Activated CD4-positive, alpha-beta memory T cell treated with anti-CD3 and anti-CD28 coated beads, Interleukin-2, amount 10 ng/mL, durations not matched to agents 7 days and 5 days (primary cell): ENCODE measurements around the gene DENND11. TPM values are rescaled to one million over a fixed set of nuclear protein-coding genes. Genes with fewer than 3 reads are reported as not detected.
"Not testable (repeated sequence)": the region's sequence is repeated elsewhere in the genome, so short reads cannot be mapped to it uniquely, and the experiment has no call there.

Source experiments
- CTCF ChIA-PET: fragments of 350-600 bp; sonication (Branson Sonifier 250); formaldehyde crosslinking; loops from one replicate; lab custom pipeline; 2021; ENCODE audit warnings: antibody characterized with exemption, inconsistent platforms; lab: Charles Lee
- POLR2A ChIA-PET: fragments of 350-600 bp; sonication (Branson Sonifier 250); formaldehyde crosslinking; loops from one replicate; lab custom pipeline; 2021; ENCODE audit warnings: antibody characterized with exemption; lab: Charles Lee
- DNase-seq: peaks from one replicate; pipeline ENCODE4 v3.0.0-alpha.2; 2020
- H3K27ac Mint-ChIP-seq: one replicate; pipeline ENCODE4 v1.8.0; 2021; ENCODE audit warnings: mild to moderate bottlenecking, mixed read lengths
- H3K27me3 Mint-ChIP-seq: one replicate; pipeline ENCODE4 v1.8.0; 2021; ENCODE audit warnings: mixed read lengths
- H3K36me3 Mint-ChIP-seq: one replicate; pipeline ENCODE4 v1.8.0; 2021; ENCODE audit warnings: low read depth, mixed read lengths
- H3K4me1 Mint-ChIP-seq: one replicate; pipeline ENCODE4 v1.8.0; 2021; ENCODE audit warnings: mixed read lengths
- H3K4me3 Mint-ChIP-seq: one replicate; pipeline ENCODE4 v1.8.0; 2021; ENCODE audit warnings: mild to moderate bottlenecking, mixed read lengths
- H3K9me3 Mint-ChIP-seq: one replicate; pipeline ENCODE4 v1.8.0; 2021; ENCODE audit warnings: mixed read lengths
- total RNA-seq, 2 experiments: library from RNA; stranded (reverse); gene quantifications; one replicate each; pipeline ENCODE4 v1.2.3, GENCODE V29; 2021

Gene DENND11
- total RNA-seq, 2 experiments from 2014 or later, result 24.5 to 24.9 TPM

DNA sequence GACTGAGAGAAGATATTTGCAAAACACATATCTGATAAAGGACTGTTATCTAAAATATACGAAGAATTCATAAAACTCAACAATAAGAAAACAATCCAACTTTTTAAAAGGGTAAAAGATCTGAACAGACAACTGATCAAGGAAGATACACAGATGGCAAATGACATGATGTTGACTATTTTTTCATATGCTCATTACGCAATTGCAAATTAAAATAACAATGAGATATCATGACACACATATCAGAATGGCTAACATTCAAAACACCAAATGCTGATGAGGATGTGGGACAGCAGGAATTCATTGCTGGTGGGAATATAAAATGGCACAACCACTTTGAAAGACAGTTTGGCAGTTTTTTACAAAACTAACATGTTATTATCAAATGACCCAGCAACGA lies 8.9 kb downstream of the DENND11 start:
- Mint-ChIP-seq H3K36me3 (no peaks in the 10 kb centered on the region), H3K27me3 (no peaks in the 10 kb centered on the region), H3K9me3 (no peaks in the 10 kb centered on the region), H3K4me1 (peaks cover 3% of the 10 kb centered on the region), H3K4me3 (no peak overlapping the region), H3K27ac (no peak overlapping the region)
- ChIA-PET POLR2A (interaction anchor here (1.4 kb wide), 1 partner anchor 9 kb away, joined by 3 read pairs; the partner anchor contains the start of gene DENND11), CTCF (no interaction called here)
- DNase-seq, result no peak

DNA sequence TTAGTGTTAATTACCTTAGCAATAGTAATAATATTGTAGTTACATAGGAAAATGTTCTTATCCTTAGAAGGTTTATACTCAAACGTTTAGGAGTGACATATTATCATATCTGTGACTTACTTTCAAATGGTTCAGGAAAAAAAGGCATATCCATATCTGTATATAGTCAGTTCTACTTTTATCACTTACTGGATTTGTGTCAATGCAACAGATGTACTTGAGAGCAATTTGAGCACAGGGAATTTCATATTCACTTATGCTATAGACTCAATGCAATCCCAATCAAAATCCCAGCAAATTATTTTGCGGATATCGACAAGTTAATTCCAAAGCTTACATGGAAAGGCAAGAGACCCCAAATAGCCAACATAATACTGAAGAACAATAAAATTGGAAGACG lies 10.0 kb downstream of the DENND11 start:
- Mint-ChIP-seq H3K4me3 (no peak overlapping the region), H3K36me3 (peaks cover 3% of the 10 kb centered on the region), H3K27me3 (no peaks in the 10 kb centered on the region), H3K4me1 (peaks cover 3% of the 10 kb centered on the region), H3K9me3 (no peaks in the 10 kb centered on the region), H3K27ac (no peak overlapping the region)
- POLR2A ChIA-PET, result no interaction called here
- DNase-seq, result no peak
- CTCF ChIA-PET, result no interaction called here

DNA sequence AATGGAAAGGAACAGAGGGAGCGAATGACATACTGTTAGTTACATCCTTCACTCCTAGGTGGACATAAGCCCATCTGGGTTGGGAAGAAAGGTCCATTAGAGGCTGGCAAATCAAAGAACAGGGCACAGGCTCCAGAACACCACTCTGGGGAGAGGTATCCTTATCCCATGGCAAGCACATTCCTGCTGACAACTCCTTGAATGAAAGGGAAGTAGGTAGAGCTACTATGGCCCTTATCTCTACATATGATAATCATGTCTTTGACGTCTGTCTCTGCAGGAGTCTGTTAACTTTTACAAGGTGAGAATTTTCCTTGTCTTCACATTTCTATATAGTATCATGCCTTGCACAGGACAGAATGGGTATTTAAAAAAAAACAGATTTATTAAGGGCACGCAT lies 10.4 kb downstream of the DENND11 start:
- Mint-ChIP-seq H3K27ac (no peak overlapping the region), H3K9me3 (no peaks in the 10 kb centered on the region), H3K4me1 (peaks cover 6% of the 10 kb centered on the region), H3K36me3 (peaks cover 5% of the 10 kb centered on the region), H3K4me3 (no peak overlapping the region), H3K27me3 (no peaks in the 10 kb centered on the region)
- POLR2A ChIA-PET, result interaction anchor here (2.4 kb wide), 1 partner anchor 10 kb away, joined by 9 read pairs; the partner anchor contains the start of gene DENND11
- CTCF ChIA-PET, result no interaction called here
- no peak for DNase-seq

DNA sequence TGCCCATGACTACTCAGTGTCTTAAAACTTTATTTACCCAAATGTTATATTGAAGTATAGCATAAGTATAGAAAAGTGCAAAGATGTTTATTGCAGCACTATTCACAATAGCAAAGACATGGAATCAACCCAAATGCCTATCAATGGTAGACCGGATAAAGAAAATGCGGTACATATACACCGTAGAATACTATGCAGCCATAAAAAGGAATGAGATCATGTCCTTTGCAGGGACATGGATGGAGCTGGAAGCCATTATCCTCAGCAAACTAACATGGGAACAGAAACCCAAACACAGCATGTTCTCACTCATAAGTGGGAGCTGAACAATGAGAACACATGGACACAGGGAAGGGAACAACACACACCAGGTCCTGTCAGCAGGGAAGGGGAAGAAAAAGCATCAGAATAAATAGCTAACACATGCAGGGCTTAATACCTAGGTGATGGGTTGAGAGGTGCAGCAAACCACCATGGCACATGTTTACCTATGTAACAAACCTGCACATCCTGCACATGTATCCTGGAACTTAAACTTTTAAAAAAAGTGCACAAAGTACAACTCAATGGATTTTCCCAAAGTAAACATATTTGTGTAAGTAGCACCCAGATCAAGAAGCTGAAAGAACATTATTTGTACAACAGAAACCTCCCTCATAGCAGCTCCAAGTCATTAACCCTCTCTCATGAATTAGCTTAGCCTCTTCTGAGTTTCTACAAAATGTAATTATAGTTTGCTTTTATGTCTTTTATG lies 12.7 kb downstream of the DENND11 start:
- H3K27ac Mint-ChIP-seq, H3K4me3 Mint-ChIP-seq, DNase-seq, H3K27me3 Mint-ChIP-seq, H3K9me3 Mint-ChIP-seq: not testable (repeated sequence)
- ChIA-PET POLR2A (interaction anchor here (2.4 kb wide), 1 partner anchor 12 kb away, joined by 9 read pairs; the partner anchor contains the start of gene DENND11), CTCF (interaction anchor here (0.7 to 1.3 kb wide), 2 partner anchors 11 to 12 kb away, joined by 3 read pairs; no protein-coding TSS in a partner anchor)
- H3K36me3 Mint-ChIP-seq, result peaks cover 15% of the 10 kb centered on the region
- peaks cover 14% of the 10 kb centered on the region for H3K4me1 Mint-ChIP-seq

DNA sequence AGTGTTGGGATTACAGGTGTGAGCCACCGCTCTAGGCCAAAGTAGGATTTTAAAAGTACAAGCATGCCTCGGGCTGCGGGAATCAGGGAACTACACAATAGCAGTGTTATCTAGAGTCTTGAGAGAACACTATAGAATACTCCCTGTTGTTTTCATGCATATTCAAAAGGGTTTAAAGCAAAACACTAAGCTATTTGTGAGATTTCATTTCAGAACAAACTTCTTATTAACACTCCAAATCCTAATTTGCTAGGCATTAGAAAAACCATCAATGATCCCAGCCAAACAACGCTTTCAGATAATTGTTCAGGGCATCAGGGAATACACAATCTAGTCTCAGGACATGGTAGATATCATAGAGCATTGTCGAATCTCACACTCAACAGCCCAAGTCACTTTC lies 13.9 kb downstream of the DENND11 start:
- Mint-ChIP-seq H3K4me3 (no peak overlapping the region), H3K36me3 (peaks cover 17% of the 10 kb centered on the region), H3K27ac (no peak overlapping the region), H3K27me3 (no peaks in the 10 kb centered on the region), H3K9me3 (no peaks in the 10 kb centered on the region), H3K4me1 (peaks cover 14% of the 10 kb centered on the region)
- CTCF ChIA-PET, result interaction anchor here (0.7 to 1.3 kb wide), 2 partner anchors 13 to 931 kb away, joined by 3 to 5 read pairs; no protein-coding TSS in a partner anchor
- no peak for DNase-seq
- POLR2A ChIA-PET, result interaction anchor here (1.2 kb wide), 1 partner anchor 13 kb away, joined by 4 read pairs; the partner anchor contains the start of gene DENND11

DNA sequence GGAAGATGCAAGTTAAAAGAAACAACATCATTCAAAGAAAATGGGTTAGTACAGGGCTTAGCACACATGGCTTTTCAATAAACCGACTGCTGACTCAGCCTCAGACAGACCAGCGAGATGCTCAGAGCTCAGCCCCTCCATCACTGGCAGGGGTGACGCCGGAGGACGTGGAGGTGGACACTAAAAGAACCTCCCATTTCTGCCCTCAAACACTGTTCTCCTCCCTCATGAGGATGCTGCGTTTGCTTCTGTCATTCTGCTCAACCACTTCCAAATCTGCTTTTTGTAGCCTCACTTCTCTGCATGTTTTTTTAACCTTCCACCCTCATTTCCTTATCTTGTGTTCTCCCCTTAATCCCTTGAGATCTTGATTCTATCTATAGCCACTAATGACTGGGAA lies 15.3 kb downstream of the DENND11 start:
- Mint-ChIP-seq H3K9me3 (no peaks in the 10 kb centered on the region), H3K27me3 (no peaks in the 10 kb centered on the region), H3K4me3 (no peak overlapping the region), H3K4me1 (peaks cover 14% of the 10 kb centered on the region), H3K27ac (no peak overlapping the region), H3K36me3 (peaks cover 27% of the 10 kb centered on the region)
- POLR2A ChIA-PET, result no interaction called here
- no peak for DNase-seq
- CTCF ChIA-PET, result interaction anchor here (1.0 kb wide), 1 partner anchor 12 kb away, joined by 3 read pairs; no protein-coding TSS in a partner anchor

DNA sequence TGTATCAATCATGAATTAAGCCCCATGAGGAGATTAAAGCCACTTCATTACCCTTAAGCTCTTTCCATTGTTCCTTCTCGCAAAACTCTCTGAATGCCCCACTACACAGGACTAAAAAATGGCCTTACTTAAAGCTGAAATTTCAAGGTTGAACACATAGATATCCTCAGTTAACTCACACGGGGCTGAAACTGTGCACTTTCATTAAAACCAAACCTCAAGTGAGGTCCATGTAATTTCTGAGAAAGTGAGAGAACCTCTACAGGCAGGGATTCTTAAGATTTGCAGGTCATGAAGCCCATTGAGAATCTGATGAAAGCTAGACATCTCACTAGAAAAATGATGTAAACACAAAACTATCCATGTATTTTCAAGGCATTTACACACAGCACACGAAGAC lies 15.9 kb downstream of the DENND11 start:
- Mint-ChIP-seq H3K36me3 (peaks cover 33% of the 10 kb centered on the region), H3K27me3 (no peaks in the 10 kb centered on the region), H3K27ac (no peak overlapping the region), H3K9me3 (no peaks in the 10 kb centered on the region), H3K4me3 (no peak overlapping the region), H3K4me1 (peaks cover 14% of the 10 kb centered on the region)
- no peak for DNase-seq
- CTCF ChIA-PET, result interaction anchor here (1.0 to 1.1 kb wide), 2 partner anchors 12 to 52 kb away, joined by 3 read pairs; partner anchors contain the start of gene SSBP1
- POLR2A ChIA-PET, result no interaction called here

DNA sequence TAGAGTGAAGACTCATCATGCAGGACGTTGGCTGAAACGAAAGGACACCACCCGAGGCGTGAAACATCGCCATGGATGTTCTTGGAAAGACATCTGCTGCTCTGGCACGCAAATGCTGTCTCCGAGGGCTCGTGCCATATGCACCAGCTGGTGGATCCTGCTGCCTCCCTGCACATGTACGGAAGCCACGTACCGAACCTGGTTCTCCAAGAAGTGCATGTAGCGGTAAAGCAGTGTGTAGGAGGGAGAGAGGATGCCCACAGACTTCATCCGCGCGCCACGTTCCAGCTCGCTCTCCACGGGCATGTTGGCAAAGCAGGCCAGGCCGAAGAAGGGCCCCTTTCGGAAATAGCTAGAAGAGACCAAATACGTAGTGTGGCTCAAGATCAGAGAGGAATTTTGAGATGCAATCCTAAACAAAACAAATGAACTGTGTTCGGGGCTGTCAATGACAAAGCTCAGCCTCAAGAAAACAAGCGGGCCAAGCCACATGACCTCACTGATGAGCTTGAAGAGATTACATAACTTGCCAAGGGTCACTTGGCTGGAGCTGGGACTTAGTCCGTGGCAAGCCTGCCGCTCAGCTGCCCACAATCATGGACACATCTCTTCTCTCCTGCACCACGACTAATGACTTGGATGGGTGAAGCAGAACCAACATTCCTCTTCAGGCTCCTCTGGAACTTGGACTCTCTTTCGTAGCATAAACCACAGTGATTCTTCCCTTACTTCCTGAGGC lies 16.5 kb downstream of the DENND11 start:
- ChIA-PET CTCF (interaction anchor here (1.0 to 1.1 kb wide), 2 partner anchors 13 to 52 kb away, joined by 3 read pairs; partner anchors contain the start of gene SSBP1), POLR2A (no interaction called here)
- Mint-ChIP-seq H3K4me3 (no peak overlapping the region), H3K36me3 (peaks cover 39% of the 10 kb centered on the region), H3K27ac (no peak overlapping the region), H3K4me1 (peaks cover 17% of the 10 kb centered on the region), H3K9me3 (no peaks in the 10 kb centered on the region), H3K27me3 (no peaks in the 10 kb centered on the region)
- no peak for DNase-seq

DNA sequence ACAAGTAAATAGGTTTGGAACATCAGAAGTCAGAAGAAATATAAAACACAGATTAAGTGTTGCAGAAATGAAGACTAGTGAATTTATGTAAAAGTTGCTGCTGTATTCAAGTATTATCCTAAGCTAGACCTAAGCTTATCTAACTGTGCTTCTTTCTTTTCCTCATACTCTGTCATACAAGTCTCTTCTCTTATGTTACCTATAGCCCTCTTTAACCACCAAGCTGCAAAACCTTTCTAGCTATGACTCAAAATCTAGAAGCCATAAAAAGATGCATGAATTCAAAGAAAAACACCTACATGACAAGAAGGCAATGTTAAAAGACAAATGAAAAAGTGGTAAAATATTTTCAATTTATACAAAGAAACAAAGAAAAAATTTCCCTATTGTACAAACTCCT lies 23.0 kb downstream of the DENND11 start:
- Mint-ChIP-seq H3K27ac (peak overlapping the region; percentile 59), H3K9me3 (no peaks in the 10 kb centered on the region), H3K4me1 (peaks cover 48% of the 10 kb centered on the region), H3K27me3 (no peaks in the 10 kb centered on the region), H3K36me3 (peaks cover 31% of the 10 kb centered on the region), H3K4me3 (no peak overlapping the region)
- CTCF ChIA-PET, result interaction anchor here (0.6 to 1.5 kb wide), 3 partner anchors 11 to 251 kb away, joined by 3 to 7 read pairs (median 3); no protein-coding TSS in a partner anchor
- no peak for DNase-seq
- POLR2A ChIA-PET, result interaction anchor here (1.0 to 1.7 kb wide), 5 partner anchors 19 to 121 kb away, joined by 3 to 8 read pairs (median 4); partner anchors contain the start of genes DENND11 and SSBP1

DNA sequence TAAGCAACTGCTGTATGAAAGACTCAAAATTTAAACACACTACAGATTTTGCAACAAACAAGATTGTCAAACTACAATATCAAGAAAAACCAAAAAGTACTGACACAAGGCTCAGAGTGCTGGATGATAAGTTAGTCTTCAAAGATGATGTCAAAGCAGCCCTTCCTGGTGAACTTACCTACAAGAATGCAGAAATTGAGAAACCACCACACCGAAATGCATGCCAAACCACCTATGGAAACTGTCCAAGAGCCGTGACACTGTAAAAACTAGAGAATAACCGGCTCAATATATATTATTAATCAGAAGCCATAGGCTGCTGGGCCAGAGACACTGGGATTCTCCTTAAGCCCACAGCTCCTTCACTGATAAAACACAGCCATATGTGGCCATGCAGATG lies 25.3 kb downstream of the DENND11 start:
- no peak overlapping the region for H3K4me3 Mint-ChIP-seq
- peaks cover 48% of the 10 kb centered on the region for H3K4me1 Mint-ChIP-seq
- POLR2A ChIA-PET, result interaction anchor here (2.0 kb wide), 1 partner anchor 62 kb away, joined by 8 read pairs; the partner anchor contains the start of gene SSBP1
- CTCF ChIA-PET, result interaction anchor here (4.5 kb wide), 1 partner anchor 61 kb away, joined by 20 read pairs; the partner anchor contains the start of gene SSBP1
- no peaks in the 10 kb centered on the region for H3K27me3 Mint-ChIP-seq
- H3K36me3 Mint-ChIP-seq, result peaks cover 28% of the 10 kb centered on the region
- peak overlapping the region; percentile 61 for H3K27ac Mint-ChIP-seq
- no peaks in the 10 kb centered on the region for H3K9me3 Mint-ChIP-seq
- no peak for DNase-seq

DNA sequence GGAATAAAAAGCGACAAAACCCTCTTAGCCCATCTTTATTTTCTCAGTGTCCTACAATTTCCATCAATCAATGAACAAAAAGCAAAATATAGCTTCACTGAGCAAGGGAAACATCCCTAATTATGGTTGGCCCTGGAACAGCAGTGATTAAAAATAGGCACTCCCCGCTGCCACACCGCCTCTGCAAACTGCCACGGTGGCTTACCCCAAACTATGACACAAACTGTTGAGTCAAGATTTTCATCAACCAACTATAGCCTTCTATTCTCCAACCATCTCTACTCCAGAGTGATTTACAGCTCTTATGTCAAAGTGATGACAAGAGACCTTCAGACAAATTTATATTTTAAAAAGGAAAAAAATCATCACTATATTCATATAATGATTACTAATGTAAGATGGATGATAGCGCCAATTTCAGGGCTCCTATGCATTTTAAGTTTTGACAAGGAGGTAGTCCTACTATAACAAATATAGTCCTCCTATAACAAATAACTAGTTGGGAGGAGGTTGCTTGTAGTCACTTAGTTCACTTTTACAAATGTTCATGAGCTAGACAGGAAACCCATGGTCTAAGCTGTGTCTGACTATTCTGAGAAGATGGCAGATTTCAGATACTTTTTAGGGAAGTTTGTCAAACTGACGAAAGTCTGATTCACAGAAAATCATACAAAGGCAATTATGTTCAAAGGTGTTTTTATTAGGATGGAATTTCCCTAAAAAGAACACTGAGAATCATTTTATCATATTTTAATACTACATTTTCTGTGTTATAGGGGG lies 26.3 kb downstream of the DENND11 start:
- POLR2A ChIA-PET, result interaction anchor here (2.0 to 2.2 kb wide), 2 partner anchors 26 to 63 kb away, joined by 8 read pairs; partner anchors contain the start of genes DENND11 and SSBP1
- H3K9me3 Mint-ChIP-seq, result no peaks in the 10 kb centered on the region
- no peaks in the 10 kb centered on the region for H3K27me3 Mint-ChIP-seq
- no peak overlapping the region for H3K4me3 Mint-ChIP-seq
- no peak for DNase-seq
- peak overlapping the region; percentile 70 for H3K27ac Mint-ChIP-seq
- H3K4me1 Mint-ChIP-seq, result peaks cover 46% of the 10 kb centered on the region
- CTCF ChIA-PET, result interaction anchor here (0.7 to 4.5 kb wide), 3 partner anchors 15 to 62 kb away, joined by 3 to 20 read pairs (median 14); partner anchors contain the start of gene SSBP1
- H3K36me3 Mint-ChIP-seq, result peaks cover 21% of the 10 kb centered on the region

DNA sequence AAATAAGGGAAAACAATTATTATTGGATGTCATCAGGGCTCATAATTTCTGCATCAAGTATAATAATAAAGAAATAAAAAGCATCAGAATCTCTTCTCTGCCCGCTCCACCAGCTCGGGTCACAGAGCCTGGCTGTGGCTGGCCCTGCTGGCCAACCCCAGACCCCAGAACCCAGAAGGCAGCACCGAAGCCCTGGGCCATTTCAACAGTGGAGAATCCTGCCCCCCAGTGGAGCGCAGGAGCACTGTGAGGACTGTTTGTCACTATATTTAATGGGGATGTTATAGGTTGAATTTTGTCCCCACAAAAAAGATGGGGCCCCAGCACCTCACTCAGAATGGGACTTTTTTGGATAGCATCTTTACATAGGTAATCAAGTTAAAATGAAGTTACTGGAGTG lies 27.3 kb downstream of the DENND11 start:
- DNase-seq, result no peak
- no peaks in the 10 kb centered on the region for H3K9me3 Mint-ChIP-seq
- CTCF ChIA-PET, result interaction anchor here (2.2 to 4.5 kb wide), 2 partner anchors 21 to 63 kb away, joined by 14 to 20 read pairs; partner anchors contain the start of gene SSBP1
- POLR2A ChIA-PET, result interaction anchor here (2.0 to 2.2 kb wide), 2 partner anchors 27 to 64 kb away, joined by 8 read pairs; partner anchors contain the start of genes DENND11 and SSBP1
- H3K4me3 Mint-ChIP-seq, result no peak overlapping the region
- peak overlapping the region; percentile 70 for H3K27ac Mint-ChIP-seq
- no peaks in the 10 kb centered on the region for H3K27me3 Mint-ChIP-seq
- H3K4me1 Mint-ChIP-seq, result peaks cover 37% of the 10 kb centered on the region
- peaks cover 15% of the 10 kb centered on the region for H3K36me3 Mint-ChIP-seq
